ENCODE results near the gene CLIP4. TPM values are rescaled to one million over a fixed set of nuclear protein-coding genes. Genes with fewer than 3 reads are reported as not detected.
A peak's percentile ranks its signal among the peaks of the same experiment; 100 is the strongest.

The CLIP4 gene
- total and polyA plus RNA-seq, 10 donors: 4.1 to 68.8 (median 28.2) TPM

GRCh38 chr2:29209551-29209950 lies 94.3 kb downstream of the CLIP4 start:
- DNase-seq: peak; percentile 28
- Histone ChIP-seq H3K9me3 (no peaks in the 10 kb centered on the region), H3K27ac (no peak overlapping the region), H3K4me3 (no peak overlapping the region), H3K4me1 (peaks cover 0 to 4% (median 0%) of the 10 kb centered on the region in 6 donors), H3K36me3 (peaks cover 0 to 7% (median 0%) of the 10 kb centered on the region in 6 donors), H3K27me3 (replicated peaks in 1 of 7) (no peaks in the 10 kb centered on the region)
- no peak for TF ChIP-seq POLR2AphosphoS5 (IDR thresholded peaks at IDR 0.05)
- TF ChIP-seq POLR2A (IDR thresholded peaks at IDR 0.05): no peak
- TF ChIP-seq CTCF (IDR thresholded peaks at IDR 0.05 in 8 of 11, conservative IDR thresholded peaks at IDR 0.05 in 3 of 11): no peak
- 84 to 95% (median 87%) methylated on average over 5 of the region's 5 CpGs for WGBS, 5 donors
- intact Hi-C loops (cut with DNase I; ENCODE audit: low total_unique reads): no loop called here

- WGBS, 5 donors: 66 to 82% (median 75%) methylated on average over 5 of the region's 5 CpGs
Observed at GRCh38 chr2:29212009-29212408, 96.8 kb downstream of the CLIP4 start.

GRCh38 chr2:29213888-29214291 lies 98.7 kb downstream of the CLIP4 start:
- Histone ChIP-seq H3K9me3 (no peaks in the 10 kb centered on the region), H3K27ac (no peak overlapping the region), H3K4me3 (no peak overlapping the region), H3K27me3 (replicated peaks in 1 of 7) (no peaks in the 10 kb centered on the region), H3K4me1 (peaks cover 0 to 4% (median 0%) of the 10 kb centered on the region in 6 donors), H3K36me3 (no peaks in the 10 kb centered on the region)
- DNase-seq: peak; percentile 54
- TF ChIP-seq CTCF (IDR thresholded peaks at IDR 0.05 in 8 of 11, conservative IDR thresholded peaks at IDR 0.05 in 3 of 11): no peak
- TF ChIP-seq POLR2AphosphoS5 (IDR thresholded peaks at IDR 0.05): no peak
- intact Hi-C loops (cut with DNase I; ENCODE audit: low total_unique reads): no loop called here
- WGBS, 5 donors: 35 to 46% (median 38%) methylated on average over 9 of the region's 9 CpGs

More at GRCh38 chr2:29212009-29212408, 96.8 kb downstream of the CLIP4 start:
- no peak for TF ChIP-seq POLR2A (IDR thresholded peaks at IDR 0.05)
- TF ChIP-seq POLR2AphosphoS5 (IDR thresholded peaks at IDR 0.05): no peak
- TF ChIP-seq CTCF (IDR thresholded peaks at IDR 0.05 in 8 of 11, conservative IDR thresholded peaks at IDR 0.05 in 3 of 11): no peak
- Histone ChIP-seq H3K27me3 (replicated peaks in 1 of 7) (no peaks in the 10 kb centered on the region), H3K4me3 (no peak overlapping the region), H3K27ac (no peak overlapping the region), H3K36me3 (peaks cover 0 to 4% (median 0%) of the 10 kb centered on the region in 6 donors), H3K9me3 (no peaks in the 10 kb centered on the region), H3K4me1 (peaks cover 0 to 4% (median 0%) of the 10 kb centered on the region in 6 donors)
- intact Hi-C loops (cut with DNase I; ENCODE audit: low total_unique reads): no loop called here
- DNase-seq: peak; percentile 36

- no peaks in the 10 kb centered on the region for H3K36me3 ChIP-seq
- no peak for TF ChIP-seq POLR2AphosphoS5 (IDR thresholded peaks at IDR 0.05)
- TF ChIP-seq POLR2A (IDR thresholded peaks at IDR 0.05): no peak
- no peak for TF ChIP-seq CTCF (IDR thresholded peaks at IDR 0.05 in 8 of 11, conservative IDR thresholded peaks at IDR 0.05 in 3 of 11)
- 89 to 95% (median 92%) methylated on average over 5 of the region's 5 CpGs for WGBS, 5 donors
- intact Hi-C loops (cut with DNase I; ENCODE audit: low total_unique reads): no loop called here
- peaks cover 0 to 4% (median 0%) of the 10 kb centered on the region in 6 donors for H3K4me1 ChIP-seq
- peak; percentile 41 for DNase-seq
- no peaks in the 10 kb centered on the region for H3K27me3 ChIP-seq (replicated peaks in 1 of 7)
- H3K4me3 ChIP-seq: no peak overlapping the region
- H3K9me3 ChIP-seq: no peaks in the 10 kb centered on the region
- no peak overlapping the region for H3K27ac ChIP-seq
Observed at GRCh38 chr2:29215073-29215472, 99.9 kb downstream of the CLIP4 start.
